Ascending aorta (tissue), 2 donors: ENCODE results near the gene PRPF19. TPM values are rescaled to one million over a fixed set of nuclear protein-coding genes. Genes with fewer than 3 reads are reported as not detected.
"Not testable (repeated sequence)": the region's sequence is repeated elsewhere in the genome, so short reads cannot be mapped to it uniquely, and the experiment has no call there.

Source experiments
- DNase-seq, 2 donors: peaks; one replicate each; pipeline ENCODE4 v3.0.0-alpha.2; 2019; ENCODE audit warnings: low spot score in 2 of 2
- H3K27ac ChIP-seq, 2 donors: fragments of 200-600 bp; sonication (generic); one replicate each; pipeline ENCODE4 v1.5.1; 2016 to 2017; ENCODE audit warnings: mild to moderate bottlenecking in 1 of 2
- H3K27me3 ChIP-seq: fragments of 200-600 bp; sonication (generic); one replicate; pipeline ENCODE4 v1.5.1; 2017
- H3K36me3 ChIP-seq, 2 donors: fragments of 200-600 bp; sonication (generic); one replicate each; pipeline ENCODE4 v1.5.1; 2016
- H3K4me1 ChIP-seq, 2 donors: fragments of 200-600 bp; sonication (generic); one replicate each; pipeline ENCODE4 v1.5.1; 2016 to 2017; ENCODE audit warnings: mild to moderate bottlenecking in 1 of 2
- H3K4me3 ChIP-seq, 2 donors: fragments of 200-600 bp; sonication (generic); one replicate each; pipeline ENCODE4 v1.5.1; 2016 to 2017; ENCODE audit warnings: mild to moderate bottlenecking in 1 of 2
- H3K9me3 ChIP-seq, 2 donors: fragments of 200-600 bp; sonication (generic); one replicate each; pipeline ENCODE4 v1.5.1; 2016
- CTCF ChIP-seq, 3 experiments: fragments of 200-600 bp in 2 of 3; fragments of 450-650 bp in 1 of 3; sonication (generic) in 2 of 3; IDR thresholded peaks; one replicate each; pipeline ENCODE4 v1.5.1; 2016 to 2019; ENCODE audit warnings: antibody characterized with exemption in 3 of 3, mild to moderate bottlenecking in 1 of 3, moderate library complexity in 1 of 3
- intact Hi-C: fragments of 100-400 bp; cut with DNase I; formaldehyde crosslinking; loops from one replicate; pipeline ENCODE4 v1.15.1; 2023
- total RNA-seq: library from RNA; depleted of rRNA; stranded (reverse); fragments of >200 nt; gene quantifications from one replicate; pipeline ENCODE4 v1.1.0, GENCODE V29; 2016

Gene PRPF19
- total RNA-seq, 1 donor from 2014 or later: 61.6 TPM

GRCh38 chr11:60913793-60914632 is 7.6 kb upstream of the PRPF19 start, which contains the start of gene TMEM109:
TMEM109 (plus strand) TSS chr11:60914158; CDS start chr11:60919694, 5,536 bp downstream.
- Histone ChIP-seq H3K9me3 (no peaks in the 10 kb centered on the region), H3K27me3 (no peaks in the 10 kb centered on the region), H3K4me1 (peaks cover 0 to 26% of the 10 kb centered on the region in 2 donors), H3K4me3 (peak within 1 kb of the TSS; percentile 70 to 96), H3K27ac (peak within 1 kb of the TSS; percentile 89 to 97), H3K36me3 (no peaks in the 10 kb centered on the region)
- peak in 2 of 3 experiments; percentile 14 to 24 for TF ChIP-seq CTCF (IDR thresholded peaks at IDR 0.05)
- DNase-seq: peak; percentile 53 to 92
- intact Hi-C loops: no loop called here

- Histone ChIP-seq H3K27me3 (no peaks in the 10 kb centered on the region), H3K9me3 (no peaks in the 10 kb centered on the region), H3K27ac (peak overlapping the region; percentile 89 to 97), H3K4me1 (peaks cover 0 to 24% of the 10 kb centered on the region in 2 donors), H3K36me3 (no peaks in the 10 kb centered on the region), H3K4me3 (peak overlapping the region; percentile 70 to 96)
- DNase-seq: no peak
- TF ChIP-seq CTCF (IDR thresholded peaks at IDR 0.05): no peak
- intact Hi-C loops: no loop called here
Measured at GRCh38 chr11:60912851-60913528, 6.6 kb upstream of the PRPF19 start.

- no peaks in the 10 kb centered on the region for H3K9me3 ChIP-seq
- no peak for TF ChIP-seq CTCF (IDR thresholded peaks at IDR 0.05)
- H3K27me3 ChIP-seq: no peaks in the 10 kb centered on the region
- intact Hi-C loops: no loop called here
- H3K27ac ChIP-seq: peak overlapping the region; percentile 89 to 97
- H3K4me3 ChIP-seq: no peak overlapping the region
- no peak for DNase-seq
- peaks cover 0 to 24% of the 10 kb centered on the region in 2 donors for H3K4me1 ChIP-seq
- no peaks in the 10 kb centered on the region for H3K36me3 ChIP-seq
Measured at GRCh38 chr11:60912223-60912850, 6.0 kb upstream of the PRPF19 start.

GRCh38 chr11:60910711-60911380 is 4.5 kb upstream of the PRPF19 start:
- H3K36me3 ChIP-seq: no peaks in the 10 kb centered on the region
- no peaks in the 10 kb centered on the region for H3K9me3 ChIP-seq
- H3K4me1 ChIP-seq: peaks cover 2 to 17% of the 10 kb centered on the region in 2 donors
- no peak for DNase-seq
- H3K27ac ChIP-seq: no peak overlapping the region
- TF ChIP-seq CTCF (IDR thresholded peaks at IDR 0.05): no peak
- H3K27me3 ChIP-seq: no peaks in the 10 kb centered on the region
- H3K4me3 ChIP-seq: no peak overlapping the region
- intact Hi-C loops: no loop called here

GRCh38 chr11:60910281-60910687 is 3.9 kb upstream of the PRPF19 start:
- H3K9me3 ChIP-seq: no peaks in the 10 kb centered on the region
- no peak for TF ChIP-seq CTCF (IDR thresholded peaks at IDR 0.05)
- H3K27me3 ChIP-seq: no peaks in the 10 kb centered on the region
- peaks cover 2 to 19% of the 10 kb centered on the region in 2 donors for H3K4me1 ChIP-seq
- H3K27ac ChIP-seq: no peak overlapping the region
- intact Hi-C loops: no loop called here
- DNase-seq: no peak
- no peak overlapping the region for H3K4me3 ChIP-seq
- H3K36me3 ChIP-seq: no peaks in the 10 kb centered on the region

GRCh38 chr11:60909680-60910280 is 3.4 kb upstream of the PRPF19 start:
- intact Hi-C loops: loop anchor here (5.0 kb wide), 2 partner anchors 1292 to 1347 kb away; partner anchors contain the start of gene OSBP
- not testable (repeated sequence) for H3K4me3 ChIP-seq, H3K9me3 ChIP-seq, DNase-seq, H3K27ac ChIP-seq, H3K27me3 ChIP-seq, H3K36me3 ChIP-seq
- peaks cover 6 to 24% of the 10 kb centered on the region in 2 donors for H3K4me1 ChIP-seq
